Activated T-helper 1 cell treated with anti-CD3 and anti-CD28 coated beads, Interleukin-12 subunit alpha, Interleukin-12 subunit beta, Interleukin-2, Interleukin-4 antibody, amounts not matched to agents 30 ng/mL and 10 ng/mL and 1 ng/mL, durations not matched to agents 14 hours and 24 hours and 36 hours (primary cell): Measurements from ENCODE around the gene RBM7. TPM values are rescaled to one million over a fixed set of nuclear protein-coding genes. Genes with fewer than 3 reads are reported as not detected.
A peak's percentile ranks its signal among the peaks of the same experiment; 100 is the strongest.

ENCODE experiments used
- DNase-seq: peaks from one replicate; pipeline ENCODE4 v3.0.0; 2021; ENCODE audit warnings: low spot score
- H3K27ac Mint-ChIP-seq: one replicate; pipeline ENCODE4 v1.8.0; 2021; ENCODE audit warnings: mild to moderate bottlenecking, mixed read lengths
- H3K27me3 Mint-ChIP-seq: one replicate; pipeline ENCODE4 v1.8.0; 2022; ENCODE audit warnings: mild to moderate bottlenecking, moderate library complexity, mixed read lengths; ENCODE audit not compliant: insufficient read depth
- H3K36me3 Mint-ChIP-seq: one replicate; pipeline ENCODE4 v1.8.0; 2021; ENCODE audit warnings: low read depth, mixed read lengths
- H3K4me1 Mint-ChIP-seq: one replicate; pipeline ENCODE4 v1.8.0; 2021; ENCODE audit warnings: low read depth, mixed read lengths
- H3K4me3 Mint-ChIP-seq: one replicate; pipeline ENCODE4 v1.8.0; 2021; ENCODE audit warnings: mild to moderate bottlenecking, moderate library complexity, mixed read lengths
- H3K9me3 Mint-ChIP-seq: one replicate; pipeline ENCODE4 v1.8.0; 2021; ENCODE audit warnings: mixed read lengths
- intact Hi-C: fragments of 100-400 bp; cut with micrococcal nuclease; formaldehyde crosslinking; loops from one replicate; pipeline ENCODE4 v1.15.1; 2024
- total RNA-seq: library from RNA; stranded (reverse); gene quantifications from 2 replicates; pipeline ENCODE4 v1.2.3, GENCODE V29; 2022

Gene RBM7
- 34.4 and 38.8 TPM in 2 replicates for total RNA-seq

GRCh38 chr11:114400216-114400914 lies at the start of gene RBM7, which contains the start of gene C11orf71:
Gene RBM7, plus strand, starts transcription at chr11:114400666. Its CDS starts 6 bp downstream, at chr11:114400672.
Gene C11orf71, minus strand, starts transcription at chr11:114400511. Its CDS starts 180 bp downstream, at chr11:114400331.
- H3K4me1 Mint-ChIP-seq: peaks cover 51% of the 10 kb centered on the region
- H3K27me3 Mint-ChIP-seq: no peaks in the 10 kb centered on the region
- DNase-seq: peak; percentile 97
- peak within 1 kb of the TSS; percentile 98 for H3K27ac Mint-ChIP-seq
- no peaks in the 10 kb centered on the region for H3K9me3 Mint-ChIP-seq
- peak within 1 kb of the TSS; percentile 92 for H3K4me3 Mint-ChIP-seq
- peaks cover 32% of the 10 kb centered on the region for H3K36me3 Mint-ChIP-seq
- intact Hi-C loops: loop anchor here (1.0 to 2.0 kb wide), 5 partner anchors 39 to 822 kb away; partner anchors contain the start of genes REXO2 and ZW10

GRCh38 chr11:114353443-114353842 lies 47.0 kb upstream of the RBM7 start:
- no peaks in the 10 kb centered on the region for H3K36me3 Mint-ChIP-seq
- H3K9me3 Mint-ChIP-seq: no peaks in the 10 kb centered on the region
- H3K27me3 Mint-ChIP-seq: peaks cover 3% of the 10 kb centered on the region
- no peak for DNase-seq
- H3K27ac Mint-ChIP-seq: no peak overlapping the region
- H3K4me3 Mint-ChIP-seq: no peak overlapping the region
- H3K4me1 Mint-ChIP-seq: no peaks in the 10 kb centered on the region
- intact Hi-C loops: no loop called here

DNA sequence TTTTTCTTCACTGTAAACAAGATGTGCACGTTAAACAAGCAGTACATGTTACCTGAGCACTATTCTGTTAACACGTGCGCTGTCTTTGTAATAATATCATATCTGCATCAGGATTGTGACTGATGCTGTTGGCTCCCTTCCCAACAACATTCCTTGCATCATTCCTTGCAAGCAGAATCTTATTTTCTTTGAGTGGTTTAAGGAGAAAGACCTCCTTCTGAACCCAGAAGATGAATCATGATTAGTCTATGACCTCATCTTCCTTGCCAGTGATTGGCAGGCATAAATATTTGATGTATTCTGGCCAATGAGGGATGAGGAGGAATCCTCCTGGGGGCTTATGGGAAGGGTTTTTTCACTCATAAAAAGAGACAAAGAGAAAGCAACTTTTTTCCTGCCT lies 46.4 kb upstream of the RBM7 start:
- intact Hi-C loops: no loop called here
- Mint-ChIP-seq H3K27me3 (peaks cover 8% of the 10 kb centered on the region), H3K9me3 (no peaks in the 10 kb centered on the region), H3K4me3 (no peak overlapping the region), H3K27ac (no peak overlapping the region), H3K4me1 (no peaks in the 10 kb centered on the region), H3K36me3 (no peaks in the 10 kb centered on the region)
- DNase-seq: no peak

GRCh38 chr11:114358716-114359115 lies 41.8 kb upstream of the RBM7 start:
- Mint-ChIP-seq H3K9me3 (no peaks in the 10 kb centered on the region), H3K27me3 (peaks cover 18% of the 10 kb centered on the region), H3K4me3 (no peak overlapping the region), H3K4me1 (no peaks in the 10 kb centered on the region), H3K27ac (no peak overlapping the region), H3K36me3 (no peaks in the 10 kb centered on the region)
- intact Hi-C loops: no loop called here
- DNase-seq: no peak

DNA sequence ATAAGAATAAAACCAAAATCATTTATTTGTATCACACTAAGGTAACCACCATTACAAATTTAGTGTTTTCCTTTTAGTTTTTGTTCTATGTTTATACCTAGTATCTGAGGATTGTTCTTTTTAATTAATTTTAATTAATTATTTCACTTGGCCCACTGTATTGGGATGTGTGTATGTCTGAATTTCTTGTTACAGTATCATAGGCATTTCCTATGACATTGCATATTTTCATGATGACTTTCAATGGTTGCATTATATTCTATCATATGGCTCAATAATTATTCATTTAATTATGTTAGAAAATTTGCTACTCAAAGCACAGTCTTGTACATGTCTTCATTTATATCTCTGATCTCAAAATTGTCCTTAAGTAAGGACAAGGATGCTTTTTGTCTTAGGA lies 41.1 kb upstream of the RBM7 start:
- Mint-ChIP-seq H3K36me3 (no peaks in the 10 kb centered on the region), H3K27me3 (peaks cover 18% of the 10 kb centered on the region), H3K4me1 (no peaks in the 10 kb centered on the region), H3K9me3 (no peaks in the 10 kb centered on the region), H3K27ac (no peak overlapping the region), H3K4me3 (no peak overlapping the region)
- intact Hi-C loops: no loop called here
- DNase-seq: no peak

- Mint-ChIP-seq H3K27me3 (peaks cover 18% of the 10 kb centered on the region), H3K9me3 (no peaks in the 10 kb centered on the region), H3K4me1 (no peaks in the 10 kb centered on the region), H3K36me3 (no peaks in the 10 kb centered on the region), H3K27ac (no peak overlapping the region), H3K4me3 (no peak overlapping the region)
- intact Hi-C loops: no loop called here
- DNase-seq: no peak
Measured at GRCh38 chr11:114362326-114362725, 38.1 kb upstream of the RBM7 start.

GRCh38 chr11:114362958-114363357 lies 37.5 kb upstream of the RBM7 start:
- no peak for DNase-seq
- no peak overlapping the region for H3K4me3 Mint-ChIP-seq
- peaks cover 17% of the 10 kb centered on the region for H3K27me3 Mint-ChIP-seq
- intact Hi-C loops: no loop called here
- no peaks in the 10 kb centered on the region for H3K9me3 Mint-ChIP-seq
- no peak overlapping the region for H3K27ac Mint-ChIP-seq
- no peaks in the 10 kb centered on the region for H3K36me3 Mint-ChIP-seq
- no peaks in the 10 kb centered on the region for H3K4me1 Mint-ChIP-seq

- no peaks in the 10 kb centered on the region for H3K9me3 Mint-ChIP-seq
- intact Hi-C loops: no loop called here
- H3K36me3 Mint-ChIP-seq: no peaks in the 10 kb centered on the region
- peaks cover 2% of the 10 kb centered on the region for H3K27me3 Mint-ChIP-seq
- H3K4me1 Mint-ChIP-seq: no peaks in the 10 kb centered on the region
- H3K27ac Mint-ChIP-seq: no peak overlapping the region
- H3K4me3 Mint-ChIP-seq: no peak overlapping the region
- no peak for DNase-seq
Measured at GRCh38 chr11:114366331-114367243, 33.9 kb upstream of the RBM7 start.

DNA sequence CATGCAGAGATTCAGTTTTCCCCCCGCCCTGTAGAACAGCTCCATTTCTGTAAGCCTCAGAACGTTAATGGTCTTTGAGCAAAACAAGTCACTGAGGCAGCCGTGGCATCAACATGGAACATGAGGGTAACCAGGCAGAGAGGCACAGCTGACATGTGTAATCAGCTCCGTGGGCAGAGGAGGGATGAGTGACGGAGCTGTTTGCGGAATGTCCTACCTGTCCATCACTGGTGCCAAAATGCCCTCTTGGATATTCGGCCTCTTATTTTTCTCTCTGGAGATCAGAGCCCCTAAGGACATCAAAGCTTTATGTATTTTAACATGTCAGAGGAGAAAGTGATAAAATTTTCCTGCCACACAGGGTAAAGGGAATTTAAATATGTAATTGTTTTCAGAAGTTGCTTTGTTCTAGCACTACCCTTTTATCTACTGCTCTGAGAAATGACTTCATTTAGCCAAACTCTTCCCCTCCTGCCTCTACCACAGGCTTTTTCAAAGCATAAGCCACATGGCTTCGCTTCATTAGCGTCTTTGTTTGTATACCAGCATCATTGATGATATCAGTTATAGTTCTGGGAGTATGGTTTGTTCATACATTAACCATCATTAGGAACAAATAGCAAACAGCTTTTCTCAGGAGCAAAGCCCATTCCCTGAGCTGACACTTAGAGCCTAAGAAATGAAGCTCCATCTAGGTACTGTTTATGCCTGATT lies 33.1 kb upstream of the RBM7 start:
- no peaks in the 10 kb centered on the region for H3K36me3 Mint-ChIP-seq
- no peak overlapping the region for H3K27ac Mint-ChIP-seq
- no peaks in the 10 kb centered on the region for H3K9me3 Mint-ChIP-seq
- intact Hi-C loops: no loop called here
- no peak for DNase-seq
- peaks cover 2% of the 10 kb centered on the region for H3K27me3 Mint-ChIP-seq
- H3K4me1 Mint-ChIP-seq: no peaks in the 10 kb centered on the region
- H3K4me3 Mint-ChIP-seq: no peak overlapping the region

DNA sequence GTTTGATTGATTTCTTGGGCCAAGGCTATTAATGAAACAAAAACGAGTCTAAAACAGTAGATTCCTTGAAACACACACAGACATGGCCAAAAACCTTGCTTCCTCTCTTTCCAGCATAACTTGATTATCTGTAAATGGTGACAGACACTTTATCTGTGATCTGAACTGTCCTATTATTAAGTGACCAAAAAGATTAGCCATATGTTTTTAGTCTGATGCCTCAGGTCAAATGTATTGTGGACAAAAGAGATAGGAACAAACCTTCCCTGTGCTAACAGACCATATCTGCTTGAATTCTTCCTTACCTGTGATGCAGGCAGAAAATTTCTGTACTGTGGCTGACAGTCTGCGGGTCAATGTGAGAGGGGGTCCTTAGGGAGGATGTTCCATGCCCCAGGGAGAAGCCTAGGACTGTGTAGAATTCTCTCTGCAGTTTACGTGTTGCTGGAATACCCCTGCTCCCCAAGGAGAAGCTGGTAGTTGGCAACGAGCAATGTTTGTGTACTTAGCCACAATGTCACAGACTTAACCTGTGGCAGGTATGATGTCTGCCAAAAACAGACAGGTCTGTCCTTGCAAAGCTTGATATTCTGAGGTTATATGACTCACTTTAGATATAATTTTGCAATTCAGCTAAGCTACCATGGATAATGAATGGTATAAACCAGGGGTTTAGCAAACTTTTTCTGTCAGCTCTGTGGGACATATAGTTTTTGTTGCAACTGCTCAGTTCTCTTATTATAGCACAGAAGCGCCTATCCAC lies 31.4 kb upstream of the RBM7 start:
- no peaks in the 10 kb centered on the region for H3K4me1 Mint-ChIP-seq
- no peak overlapping the region for H3K4me3 Mint-ChIP-seq
- intact Hi-C loops: no loop called here
- H3K27me3 Mint-ChIP-seq: peaks cover 2% of the 10 kb centered on the region
- DNase-seq: no peak
- no peaks in the 10 kb centered on the region for H3K9me3 Mint-ChIP-seq
- no peaks in the 10 kb centered on the region for H3K36me3 Mint-ChIP-seq
- H3K27ac Mint-ChIP-seq: no peak overlapping the region

DNA sequence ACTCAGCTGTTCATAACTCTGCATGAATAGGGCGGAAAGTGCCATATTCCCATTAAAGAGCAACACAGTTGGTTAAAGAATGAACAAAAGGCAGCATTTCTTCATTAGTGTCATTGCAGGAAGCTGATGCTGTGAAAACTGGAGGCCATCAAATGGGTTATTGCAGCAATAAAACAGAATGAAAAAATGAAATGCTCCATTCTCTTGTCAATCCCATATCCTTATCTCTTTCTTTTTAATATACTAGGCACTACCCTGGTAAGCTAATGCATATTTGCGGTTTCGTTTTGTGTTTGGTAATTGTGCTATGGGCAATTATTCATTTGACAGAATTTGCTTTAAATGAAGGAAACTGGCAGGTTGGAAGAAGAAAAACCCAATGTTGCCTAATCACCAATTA lies 25.4 kb upstream of the RBM7 start:
- Mint-ChIP-seq H3K36me3 (no peaks in the 10 kb centered on the region), H3K9me3 (no peaks in the 10 kb centered on the region), H3K27ac (no peak overlapping the region), H3K4me1 (peaks cover under 1% of the 10 kb centered on the region), H3K4me3 (no peak overlapping the region), H3K27me3 (peaks cover 7% of the 10 kb centered on the region)
- no peak for DNase-seq
- intact Hi-C loops: no loop called here

DNA sequence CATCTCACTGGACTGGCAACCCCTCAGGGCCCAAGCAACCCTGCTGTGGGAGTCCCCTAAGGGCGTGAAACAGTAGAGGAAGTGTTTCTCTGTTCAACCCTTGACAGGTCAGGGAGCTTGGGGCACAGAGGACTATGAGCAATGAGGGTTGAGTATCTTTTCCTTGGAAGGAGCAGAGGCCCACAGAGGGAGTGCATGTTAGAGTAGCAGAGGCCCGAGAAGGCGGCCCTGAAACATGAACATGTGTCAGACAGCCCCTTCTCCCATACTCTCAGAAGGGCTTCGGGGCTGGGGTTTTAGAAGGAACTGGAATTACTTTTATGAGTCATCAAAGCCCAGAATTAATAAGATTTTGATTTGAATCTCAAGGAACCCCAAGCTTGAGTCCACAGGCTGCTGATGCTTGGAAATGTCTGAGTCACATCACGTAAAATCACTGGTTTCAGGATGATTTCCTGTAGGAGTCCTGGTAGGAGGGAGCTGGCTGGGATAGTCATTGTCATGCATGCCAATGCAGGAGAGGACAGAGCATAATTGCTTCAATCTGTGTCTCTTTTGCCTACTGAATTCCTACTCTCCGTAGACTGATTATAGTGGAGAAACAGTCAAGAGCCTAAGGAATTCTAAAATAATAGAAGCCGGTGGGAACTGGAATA lies 22.7 kb upstream of the RBM7 start:
- Mint-ChIP-seq H3K4me1 (peaks cover 8% of the 10 kb centered on the region), H3K27ac (no peak overlapping the region), H3K4me3 (no peak overlapping the region), H3K27me3 (peaks cover 7% of the 10 kb centered on the region), H3K9me3 (no peaks in the 10 kb centered on the region), H3K36me3 (no peaks in the 10 kb centered on the region)
- intact Hi-C loops: no loop called here
- no peak for DNase-seq
